H1 (cell line): ENCODE measurements around the gene RBM20. TPM values are rescaled to one million over a fixed set of nuclear protein-coding genes. Genes with fewer than 3 reads are reported as not detected.

Experiments used
- CTCF ChIA-PET: fragments of 300-600 bp; sonication (Branson Sonifier 250); formaldehyde crosslinking; loops from one replicate; lab custom pipeline; 2021; ENCODE audit not compliant: partially characterized antibody; lab: Charles Lee
- POLR2A ChIA-PET: fragments of 300-600 bp; sonication (Branson Sonifier 250); formaldehyde crosslinking; loops from one replicate; lab custom pipeline; 2021; ENCODE audit warnings: inconsistent platforms; ENCODE audit not compliant: partially characterized antibody; lab: Charles Lee
- DNase-seq, 2 experiments: peaks; one replicate each; pipeline versions ENCODE4 v3.0.0 to v3.0.0-alpha.2; 2010 to 2022; ENCODE audit warnings: low spot score in 2 of 2, low read depth in 1 of 2, mixed read lengths in 1 of 2
- FAIRE-seq: peaks from 2 replicates; lab custom pipeline; 2011; peaks lifted over from hg19 to GRCh38; lab: Jason Lieb, UNC
- H2AFZ ChIP-seq: 2 replicates; pipeline ENCODE4 v1.8.1; 2012; ENCODE audit warnings: low read length, inconsistent platforms
- H2AK5ac ChIP-seq: 2 replicates; pipeline ENCODE4 v1.6.1; 2013; ENCODE audit warnings: low read depth, low read length
- H2BK120ac ChIP-seq: replicated peaks from 2 replicates; pipeline ENCODE3; 2013; ENCODE audit warnings: low read depth, low read length, inconsistent platforms
- H2BK12ac ChIP-seq: 2 replicates; pipeline ENCODE4 v1.6.1; 2013; ENCODE audit warnings: low read depth, low read length
- H2BK15ac ChIP-seq: 2 replicates; pipeline ENCODE4 v1.6.1; 2013; ENCODE audit warnings: low read length
- H2BK20ac ChIP-seq: 2 replicates; pipeline ENCODE4 v1.6.1; 2013; ENCODE audit warnings: low read length
- H2BK5ac ChIP-seq: 2 replicates; pipeline ENCODE4 v1.6.1; 2013; ENCODE audit warnings: low read depth, low read length
- H3K14ac ChIP-seq: 2 replicates; pipeline ENCODE4 v1.6.1; 2013; ENCODE audit warnings: inconsistent platforms; ENCODE audit not compliant: insufficient read length
- H3K18ac ChIP-seq: 2 replicates; pipeline ENCODE4 v1.6.1; 2013; ENCODE audit warnings: low read length; ENCODE audit errors: extremely low read depth
- H3K23ac ChIP-seq: 2 replicates; pipeline ENCODE4 v1.6.1; 2013; ENCODE audit warnings: inconsistent platforms; ENCODE audit not compliant: insufficient read length
- H3K23me2 ChIP-seq: 2 replicates; pipeline ENCODE4 v1.6.1; 2013; ENCODE audit warnings: low read depth, low read length
- H3K27ac ChIP-seq: 2 replicates; pipeline ENCODE4 v1.6.1; 2011; ENCODE audit warnings: low read depth, low read length, inconsistent platforms
- H3K27me3 ChIP-seq, 4 experiments: replicated peaks in 1 of 4; 1 replicate in 1 of 4; 2 replicates in 3 of 4; pipeline versions ENCODE4 v1.6.1 to v1.8.1; 2011 to 2013; ENCODE audit warnings: low read length in 3 of 4, mild to moderate bottlenecking in 3 of 4, inconsistent platforms in 2 of 4, mixed read lengths in 2 of 4, moderate library complexity in 1 of 4; ENCODE audit not compliant: control insufficient read depth in 3 of 4, insufficient read depth in 3 of 4; ENCODE audit errors: extremely low read depth in 1 of 4
- H3K36me3 ChIP-seq, 4 experiments: 2 replicates each; pipeline versions ENCODE4 v1.6.1 to v1.8.1; 2011 to 2013; ENCODE audit warnings: mild to moderate bottlenecking in 4 of 4, low read length in 3 of 4, moderate library complexity in 2 of 4, control low read depth in 1 of 4, inconsistent platforms in 1 of 4; ENCODE audit not compliant: insufficient read depth in 4 of 4, control insufficient read depth in 2 of 4
- H3K4ac ChIP-seq: replicated peaks from 2 replicates; pipeline ENCODE3; 2013; ENCODE audit warnings: low read length, low read depth, mixed read lengths, inconsistent platforms; ENCODE audit not compliant: insufficient read length
- H3K4me1 ChIP-seq, 4 experiments: replicated peaks in 1 of 4; 1 replicate in 1 of 4; 2 replicates in 3 of 4; pipeline versions ENCODE4 v1.6.1 to v1.8.1; 2011 to 2013; ENCODE audit warnings: low read length in 3 of 4, inconsistent platforms in 2 of 4, mixed read lengths in 1 of 4; ENCODE audit not compliant: insufficient read depth in 4 of 4, control insufficient read depth in 3 of 4
- H3K4me2 ChIP-seq, 2 experiments: 2 replicates each; pipeline versions ENCODE4 v1.6.1 to v1.8.1; 2011 to 2013; ENCODE audit warnings: low read depth in 2 of 2, low read length in 2 of 2, control low read depth in 1 of 2, inconsistent platforms in 1 of 2, mild to moderate bottlenecking in 1 of 2; ENCODE audit not compliant: insufficient read depth in 1 of 2
- H3K4me3 ChIP-seq, 4 experiments: fragments of 200-600, 300-600 bp in 1 of 4; sonication (generic), shearing (Covaris generic), sonication (Bioruptor Twin) in 1 of 4; 2 replicates each; pipeline versions ENCODE4 v1.5.1 to v1.8.1; 2011 to 2016; ENCODE audit warnings: low read length in 4 of 4, low read depth in 3 of 4, control low read depth in 2 of 4, inconsistent platforms in 2 of 4, mild to moderate bottlenecking in 2 of 4, mixed read lengths in 1 of 4, moderate library complexity in 1 of 4; ENCODE audit not compliant: insufficient read depth in 2 of 4; ENCODE audit errors: extremely low read depth in 1 of 4
- H3K56ac ChIP-seq: replicated peaks from 2 replicates; pipeline ENCODE3; 2013; ENCODE audit warnings: low read depth, mild to moderate bottlenecking, mixed read lengths, low read length, inconsistent platforms; ENCODE audit not compliant: insufficient read length
- H3K79me1 ChIP-seq: 2 replicates; pipeline ENCODE4 v1.6.1; 2013; ENCODE audit warnings: low read depth, low read length, control low read depth
- H3K79me2 ChIP-seq, 2 experiments: 2 replicates each; pipeline versions ENCODE4 v1.6.1 to v1.8.1; 2012 to 2013; ENCODE audit warnings: low read length in 2 of 2, mild to moderate bottlenecking in 2 of 2, inconsistent platforms in 1 of 2; ENCODE audit not compliant: insufficient read depth in 2 of 2, control insufficient read depth in 1 of 2
- H3K9ac ChIP-seq, 4 experiments: replicated peaks in 1 of 4; 1 replicate in 1 of 4; 2 replicates in 3 of 4; pipeline versions ENCODE4 v1.6.1 to v1.8.1; 2011 to 2013; ENCODE audit warnings: low read depth in 3 of 4, low read length in 3 of 4, control low read depth in 2 of 4, mild to moderate bottlenecking in 2 of 4, moderate library complexity in 2 of 4, inconsistent platforms in 1 of 4; ENCODE audit errors: extremely low read depth in 1 of 4
- H3K9me3 ChIP-seq, 2 experiments: 2 replicates each; pipeline versions ENCODE4 v1.6.1 to v1.8.1; 2012 to 2013; ENCODE audit warnings: mild to moderate bottlenecking in 2 of 2, moderate library complexity in 2 of 2, control low read depth in 1 of 2, inconsistent platforms in 1 of 2, low read depth in 1 of 2, low read length in 1 of 2, mixed read lengths in 1 of 2; ENCODE audit not compliant: insufficient read depth in 2 of 2
- H4K20me1 ChIP-seq, 2 experiments: replicated peaks in 1 of 2; 2 replicates each; pipeline versions ENCODE3 to v1.8.1; 2011 to 2013; ENCODE audit warnings: inconsistent platforms in 2 of 2, low read length in 2 of 2, mild to moderate bottlenecking in 1 of 2; ENCODE audit not compliant: insufficient read depth in 2 of 2, control insufficient read depth in 1 of 2
- H4K5ac ChIP-seq: 2 replicates; pipeline ENCODE4 v1.6.1; 2013; ENCODE audit warnings: low read length, low read depth, mixed read lengths, inconsistent platforms; ENCODE audit not compliant: insufficient read length
- H4K8ac ChIP-seq: 2 replicates; pipeline ENCODE4 v1.8.0; 2013; ENCODE audit warnings: mild to moderate bottlenecking, moderate library complexity, low read length, inconsistent platforms; ENCODE audit not compliant: insufficient read depth; ENCODE audit errors: extremely low read depth
- H4K91ac ChIP-seq: replicated peaks from 2 replicates; pipeline ENCODE3; 2013; ENCODE audit warnings: low read length, mixed read lengths, inconsistent platforms; ENCODE audit not compliant: insufficient read length
- HDAC2 ChIP-seq, 2 experiments: fragments of 300-600 bp in 1 of 2; sonication (generic) in 1 of 2; IDR thresholded peaks; 2 replicates each; pipeline ENCODE4 v1.6.1; 2011 to 2012; ENCODE audit warnings: low read depth in 2 of 2, low read length in 2 of 2, mild to moderate bottlenecking in 2 of 2, moderate library complexity in 2 of 2, borderline replicate concordance in 1 of 2, inconsistent platforms in 1 of 2
- PHF8 ChIP-seq: fragments of 200-600 bp; sonication (generic); conservative IDR thresholded peaks from 2 replicates; pipeline ENCODE4 v1.7.1; 2012; ENCODE audit warnings: low read depth, mild to moderate bottlenecking, inconsistent platforms, low read length, moderate library complexity
- WGBS, 2 experiments: shearing (Covaris generic) in 1 of 2; methylation state at CpG; one replicate each; pipeline versions ENCODE4 v1.1.6 to v1.1.7; 2013 to 2015; ENCODE audit warnings: low lambda C conversion rate in 2 of 2, mixed read lengths in 2 of 2, inconsistent platforms in 1 of 2, low coverage in 1 of 2, missing lambda C conversion rate in 1 of 2; ENCODE audit not compliant: insufficient replicate concordance in 2 of 2, insufficient coverage in 1 of 2, insufficient read length in 1 of 2; ENCODE audit errors: extremely low coverage in 1 of 2, missing lambda C conversion rate in 1 of 2; 5-methylcytosine and 5-hydroxymethylcytosine counted together
- polyA plus RNA-seq, 7 experiments: library from polyadenylated mRNA; depleted of rRNA in 3 of 7; stranded (reverse) in 5 of 7; unstranded in 2 of 7; fragments of >200 nt in 5 of 7; fragments of 200-250 nt in 2 of 7; gene quantifications; 1 replicate in 5 of 7; 2 replicates in 1 of 7; 4 replicates in 1 of 7; pipeline versions ENCODE4 v1.2.1 to v1.2.3, GENCODE V29; 2011 to 2013; ENCODE audit warnings: missing spikeins in 2 of 7, mixed read lengths in 2 of 7
- total RNA-seq: library from RNA; stranded (reverse); fragmentation: NEBNext Ultra II Directional; extraction: Animal tissue kit (Norgen Biotek cat#: 25700); gene quantifications from 2 replicates; pipeline ENCODE4 v1.2.1, GENCODE V29; 2021

The RBM20 gene
- total and polyA plus RNA-seq, 2 of the 8 experiments (the other 6 are each of a cell fraction or from before 2014, with no cell fraction given) = 0.05 to 0.63 TPM

GRCh38 chr10:110762109-110762848, 118.1 kb downstream of the RBM20 start:
- Histone ChIP-seq H3K4me3 (no peak overlapping the region), H2BK15ac (no peak overlapping the region), H2BK5ac (no peak overlapping the region), H3K27ac (no peak overlapping the region; the same call in 1 of the 2 replicates), H4K8ac (no peak overlapping the region), H3K14ac (no peak overlapping the region), H2BK12ac (no peak overlapping the region), H2BK20ac (no peak overlapping the region), H3K18ac (no peak overlapping the region), H3K79me2 (no peaks in the 10 kb centered on the region), H4K5ac (no peak overlapping the region), H3K36me3 (no peaks in the 10 kb centered on the region), H4K20me1 (no peaks in the 10 kb centered on the region), H2BK120ac (no peak overlapping the region), H3K4me2 (no peak overlapping the region), H2AK5ac (no peak overlapping the region), H3K56ac (no peak overlapping the region), H3K23ac (no peak overlapping the region), H3K27me3 (no peaks in the 10 kb centered on the region), H3K9ac (no peak overlapping the region), H2AFZ (no peak overlapping the region), H3K9me3 (peaks cover 0 to under 1% of the 10 kb centered on the region in 2 experiments; a peak in 1 of 4 replicates), H3K23me2 (no peaks in the 10 kb centered on the region), H3K4me1 (no peaks in the 10 kb centered on the region), H3K4ac (no peak overlapping the region)
- 92% methylated on average over 8 of the region's 8 CpGs; no CpG with 5 or more reads in 1 of the 2 experiments for WGBS, 2 experiments
- CTCF ChIA-PET = interaction anchor here (0.5 to 2.0 kb wide), 5 partner anchors 16 to 154 kb away, joined by 3 to 6 read pairs (median 4); no protein-coding TSS in a partner anchor
- POLR2A ChIA-PET = no interaction called here
- DNase-seq (no peak), FAIRE-seq (no peak)
- TF ChIP-seq PHF8 = no peak
- TF ChIP-seq HDAC2 (IDR thresholded peaks at IDR 0.05; ENCODE audit: borderline replicate concordance in 1 of 2, low read depth in 2 of 2, low read length in 2 of 2) = no peak
- TF ChIP-seq, all 59 proteins: peak for 0
- Histone ChIP-seq H4K91ac (no peak overlapping the region), H3K79me1 (no peaks in the 10 kb centered on the region)
